LNCAP (cell line): ENCODE data around the gene DCBLD2.

ENCODE experiments used
- CTCF ChIP-seq: fragments of 450-650 bp; IDR thresholded peaks from 2 replicates; pipeline ENCODE4 v1.5.1; 2017; ENCODE audit warnings: mild to moderate bottlenecking

DCBLD2 gene, protein sequence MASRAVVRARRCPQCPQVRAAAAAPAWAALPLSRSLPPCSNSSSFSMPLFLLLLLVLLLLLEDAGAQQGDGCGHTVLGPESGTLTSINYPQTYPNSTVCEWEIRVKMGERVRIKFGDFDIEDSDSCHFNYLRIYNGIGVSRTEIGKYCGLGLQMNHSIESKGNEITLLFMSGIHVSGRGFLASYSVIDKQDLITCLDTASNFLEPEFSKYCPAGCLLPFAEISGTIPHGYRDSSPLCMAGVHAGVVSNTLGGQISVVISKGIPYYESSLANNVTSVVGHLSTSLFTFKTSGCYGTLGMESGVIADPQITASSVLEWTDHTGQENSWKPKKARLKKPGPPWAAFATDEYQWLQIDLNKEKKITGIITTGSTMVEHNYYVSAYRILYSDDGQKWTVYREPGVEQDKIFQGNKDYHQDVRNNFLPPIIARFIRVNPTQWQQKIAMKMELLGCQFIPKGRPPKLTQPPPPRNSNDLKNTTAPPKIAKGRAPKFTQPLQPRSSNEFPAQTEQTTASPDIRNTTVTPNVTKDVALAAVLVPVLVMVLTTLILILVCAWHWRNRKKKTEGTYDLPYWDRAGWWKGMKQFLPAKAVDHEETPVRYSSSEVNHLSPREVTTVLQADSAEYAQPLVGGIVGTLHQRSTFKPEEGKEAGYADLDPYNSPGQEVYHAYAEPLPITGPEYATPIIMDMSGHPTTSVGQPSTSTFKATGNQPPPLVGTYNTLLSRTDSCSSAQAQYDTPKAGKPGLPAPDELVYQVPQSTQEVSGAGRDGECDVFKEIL

GRCh38 chr3:98901392-98902350 is at the start of gene DCBLD2:
Gene DCBLD2, minus strand, starts transcription at chr3:98901695. Its CDS starts 369 bp downstream, at chr3:98901326.
- no peak for TF ChIP-seq CTCF

DNA sequence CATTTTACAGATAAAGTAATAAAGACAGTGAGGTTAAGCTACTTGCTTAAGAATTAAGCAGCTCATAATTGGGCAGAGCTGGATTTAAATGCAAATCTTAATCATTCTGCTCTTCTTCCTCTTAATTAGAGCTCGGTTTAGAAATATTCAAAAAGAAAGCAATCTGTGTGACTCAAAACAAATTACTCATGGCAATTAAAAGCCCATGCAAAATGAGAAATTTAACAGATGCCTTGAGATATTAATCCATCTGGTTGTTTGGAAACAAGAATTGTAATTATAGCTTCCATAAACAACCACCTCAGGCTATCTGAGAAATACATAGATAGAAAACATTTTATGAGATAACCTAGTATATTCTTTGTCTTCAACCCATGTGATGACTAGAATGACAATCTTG is 44.2 kb upstream of the DCBLD2 start:
- TF ChIP-seq CTCF: no peak

- no peak for TF ChIP-seq CTCF
These were observed 43.6 kb upstream of the DCBLD2 start for GRCh38 chr3:98945101-98945524.

- no peak for TF ChIP-seq CTCF
These were observed 28.9 kb upstream of the DCBLD2 start for GRCh38 chr3:98930413-98930812.

DNA sequence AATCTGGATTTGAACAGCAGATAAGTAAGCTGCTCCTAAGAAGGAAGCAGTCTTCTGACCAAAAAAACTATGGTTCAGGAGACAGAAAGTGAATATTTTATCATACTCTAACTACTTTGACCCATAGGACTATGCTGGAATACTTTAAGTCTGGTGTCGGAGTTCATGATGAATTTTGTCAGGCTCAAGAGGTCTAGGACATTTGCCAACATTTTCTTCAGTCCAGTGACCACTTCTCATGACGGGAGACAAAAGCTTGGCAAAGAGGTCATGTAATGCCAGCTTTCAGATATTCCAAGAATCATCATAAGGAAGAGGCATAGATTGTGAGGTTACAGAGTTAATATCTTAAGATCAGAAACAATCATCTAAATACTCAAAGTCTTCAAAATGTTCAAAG is 20.5 kb upstream of the DCBLD2 start:
- TF ChIP-seq CTCF: no peak

DNA sequence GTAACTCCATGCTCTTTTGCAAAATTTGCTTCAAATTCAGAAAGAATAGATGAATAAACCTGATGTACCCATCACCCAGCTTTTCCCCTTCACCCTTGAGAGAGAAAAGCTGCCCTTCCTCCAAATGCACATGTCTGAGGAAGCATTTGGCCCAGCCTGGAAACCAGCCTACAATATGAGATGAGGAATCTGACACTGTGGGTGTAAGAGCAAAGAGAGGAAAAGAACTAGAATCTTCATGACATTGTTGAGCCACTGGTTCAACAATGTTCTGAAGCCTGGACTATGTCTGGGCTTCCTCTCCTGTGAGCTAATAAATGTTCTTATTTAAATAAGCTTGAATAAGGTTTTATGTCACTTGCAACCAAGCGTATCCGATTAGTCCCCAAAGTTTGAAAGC is 18.7 kb upstream of the DCBLD2 start:
- TF ChIP-seq CTCF: no peak

- no peak for TF ChIP-seq CTCF
These were observed 17.1 kb upstream of the DCBLD2 start for GRCh38 chr3:98918586-98918985.
